DND-41 (cell line): ENCODE data around the gene TBC1D21.

ENCODE experiments used
- EZH2 ChIP-seq: IDR thresholded peaks from 3 replicates; pipeline ENCODE4 v1.6.1; 2012; ENCODE audit warnings: borderline replicate concordance, low read depth, mild to moderate bottlenecking, moderate library complexity, low read length, inconsistent platforms; ENCODE audit not compliant: severe bottlenecking
- TF ChIP-seq, protein P1 (sequence below): IDR thresholded peaks from 2 replicates; pipeline ENCODE4 v1.5.1; 2012; ENCODE audit warnings: borderline replicate concordance, low read length, moderate library complexity, mild to moderate bottlenecking; ENCODE audit not compliant: poor library complexity, severe bottlenecking; ENCODE audit errors: extremely low read depth

DNA sequence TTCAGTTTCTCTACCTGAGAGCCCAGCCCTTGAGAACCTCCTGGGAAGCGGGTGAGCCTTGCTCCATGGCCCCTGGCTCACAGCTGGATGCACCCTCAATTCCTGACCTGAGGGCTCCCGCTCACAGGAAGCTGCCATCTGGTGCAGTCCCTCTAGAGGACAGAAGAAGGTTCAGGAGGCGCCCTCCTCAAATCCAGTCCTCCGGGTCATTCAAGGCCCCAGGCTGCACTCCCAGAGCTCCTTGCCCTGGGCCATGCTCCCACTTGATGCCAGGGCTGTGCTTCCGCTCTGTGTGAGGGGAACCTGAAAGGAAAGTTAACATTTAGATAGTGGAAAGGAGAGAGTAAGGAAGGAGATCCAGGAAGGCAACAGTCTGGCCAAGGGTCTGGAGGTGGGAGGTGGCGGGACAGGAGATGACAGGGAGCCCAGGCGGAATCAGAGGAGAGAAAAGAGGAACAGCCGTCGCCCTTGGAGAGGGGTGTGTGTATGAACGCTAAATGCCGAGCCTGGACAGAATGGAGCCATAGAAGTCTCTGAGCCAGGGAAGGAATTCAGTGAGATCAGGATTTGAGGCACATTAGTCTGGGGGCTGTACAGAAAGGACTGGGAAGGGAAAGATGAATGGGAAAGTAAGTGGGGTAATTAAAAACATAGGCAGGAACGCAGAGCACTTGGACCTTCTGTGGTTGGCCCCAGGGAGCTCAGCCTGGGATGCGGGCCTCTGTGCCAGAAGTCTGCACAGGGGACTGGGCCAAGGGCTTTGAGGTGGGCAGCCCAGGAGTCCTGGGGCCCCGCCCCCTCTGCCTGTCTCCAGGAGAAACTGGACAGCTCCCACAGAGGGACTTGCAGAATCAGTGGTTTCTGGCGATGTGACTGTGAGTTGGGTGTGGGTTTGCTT, 26.1 kb downstream of the TBC1D21 start:
- TF ChIP-seq, protein P1, sequence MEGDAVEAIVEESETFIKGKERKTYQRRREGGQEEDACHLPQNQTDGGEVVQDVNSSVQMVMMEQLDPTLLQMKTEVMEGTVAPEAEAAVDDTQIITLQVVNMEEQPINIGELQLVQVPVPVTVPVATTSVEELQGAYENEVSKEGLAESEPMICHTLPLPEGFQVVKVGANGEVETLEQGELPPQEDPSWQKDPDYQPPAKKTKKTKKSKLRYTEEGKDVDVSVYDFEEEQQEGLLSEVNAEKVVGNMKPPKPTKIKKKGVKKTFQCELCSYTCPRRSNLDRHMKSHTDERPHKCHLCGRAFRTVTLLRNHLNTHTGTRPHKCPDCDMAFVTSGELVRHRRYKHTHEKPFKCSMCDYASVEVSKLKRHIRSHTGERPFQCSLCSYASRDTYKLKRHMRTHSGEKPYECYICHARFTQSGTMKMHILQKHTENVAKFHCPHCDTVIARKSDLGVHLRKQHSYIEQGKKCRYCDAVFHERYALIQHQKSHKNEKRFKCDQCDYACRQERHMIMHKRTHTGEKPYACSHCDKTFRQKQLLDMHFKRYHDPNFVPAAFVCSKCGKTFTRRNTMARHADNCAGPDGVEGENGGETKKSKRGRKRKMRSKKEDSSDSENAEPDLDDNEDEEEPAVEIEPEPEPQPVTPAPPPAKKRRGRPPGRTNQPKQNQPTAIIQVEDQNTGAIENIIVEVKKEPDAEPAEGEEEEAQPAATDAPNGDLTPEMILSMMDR = no peak
- TF ChIP-seq EZH2 = no peak
